HepG2 (cell line): ENCODE results near the gene GNAI2. TPM values are rescaled to one million over a fixed set of nuclear protein-coding genes. Genes with fewer than 3 reads are reported as not detected.

Experiments
- ARNT2 ChIP-seq: sonication (generic); formaldehyde crosslinking; IDR thresholded peaks from 2 replicates; pipeline ENCODE4 v1.8.0; 2022; ENCODE audit warnings: mild to moderate bottlenecking, low read depth, missing genetic modification reagents, moderate library complexity
- ATF7 ChIP-seq, 2 experiments: fragments of 450-650 bp in 1 of 2; sonication (generic) in 1 of 2; formaldehyde crosslinking in 1 of 2; IDR thresholded peaks; 2 replicates each; pipeline versions ENCODE4 v1.4.0 to v1.6.1; 2016 to 2020; ENCODE audit warnings: antibody characterized with exemption in 1 of 2, mild to moderate bottlenecking in 1 of 2, missing genetic modification reagents in 1 of 2
- BRCA1 ChIP-seq: sonication (generic); formaldehyde crosslinking; IDR thresholded peaks from 2 replicates; pipeline ENCODE4 v1.4.0; 2020; ENCODE audit warnings: missing genetic modification reagents
- CBX5 ChIP-seq: sonication (generic); formaldehyde crosslinking; IDR thresholded peaks from 2 replicates; pipeline ENCODE4 v1.4.0; 2020; ENCODE audit warnings: missing genetic modification reagents, borderline replicate concordance
- IRX3 ChIP-seq: sonication (generic); formaldehyde crosslinking; IDR thresholded peaks from 2 replicates; pipeline ENCODE4 v1.8.1; 2023; ENCODE audit warnings: mild to moderate bottlenecking, low read depth, missing genetic modification reagents, borderline replicate concordance
- KDM6A ChIP-seq: IDR thresholded peaks from 2 replicates; pipeline ENCODE4 v1.6.1; 2016; ENCODE audit warnings: low read depth
- PAX8 ChIP-seq: sonication (generic); formaldehyde crosslinking; IDR thresholded peaks from 2 replicates; pipeline ENCODE4 v1.8.0; 2022; ENCODE audit warnings: mild to moderate bottlenecking, missing genetic modification reagents, borderline replicate concordance
- RELA ChIP-seq: sonication (generic); formaldehyde crosslinking; IDR thresholded peaks from 2 replicates; pipeline ENCODE4 v1.4.0; 2020; ENCODE audit warnings: missing genetic modification reagents
- SP140L ChIP-seq: sonication (generic); formaldehyde crosslinking; IDR thresholded peaks from 2 replicates; pipeline ENCODE4 v1.4.0; 2020; ENCODE audit warnings: missing genetic modification reagents, borderline replicate concordance
- ZNF235 ChIP-seq: sonication (generic); formaldehyde crosslinking; IDR thresholded peaks from 2 replicates; pipeline ENCODE4 v1.8.1; 2023; ENCODE audit warnings: mild to moderate bottlenecking, missing genetic modification reagents, borderline replicate concordance
- ZNF331 ChIP-seq: sonication (generic); formaldehyde crosslinking; IDR thresholded peaks from 2 replicates; pipeline ENCODE4 v1.4.0; 2020; ENCODE audit warnings: missing genetic modification reagents
- ZNF484 ChIP-seq: sonication (generic); formaldehyde crosslinking; IDR thresholded peaks from 2 replicates; pipeline ENCODE4 v1.5.1; 2020; ENCODE audit warnings: mild to moderate bottlenecking, low read depth, missing genetic modification reagents, borderline replicate concordance
- ZNF761 ChIP-seq: sonication (generic); formaldehyde crosslinking; conservative IDR thresholded peaks from 2 replicates; pipeline ENCODE4 v1.4.0; 2020; ENCODE audit warnings: mild to moderate bottlenecking, missing genetic modification reagents
- ZNF777 ChIP-seq: sonication (generic); formaldehyde crosslinking; IDR thresholded peaks from 2 replicates; pipeline ENCODE4 v1.4.0; 2020; ENCODE audit warnings: missing genetic modification reagents
- ZNF780A ChIP-seq: sonication (generic); formaldehyde crosslinking; IDR thresholded peaks from 2 replicates; pipeline ENCODE4 v1.8.0; 2022; ENCODE audit warnings: mild to moderate bottlenecking, missing genetic modification reagents, moderate library complexity
- polyA plus RNA-seq, 8 experiments: library from polyadenylated mRNA; depleted of rRNA in 3 of 8; stranded (reverse) in 7 of 8; unstranded in 1 of 8; fragments of >200 nt; fragmentation: Illumina TruSeq in 4 of 8; extraction: Trizol in 4 of 8; gene quantifications; 2 replicates each; pipeline versions ENCODE4 v1.2.1 to v1.2.3, GENCODE V29; 2011 to 2016; ENCODE audit warnings: low read depth in 4 of 8, missing spikeins in 1 of 8, mixed read lengths in 1 of 8; ENCODE audit not compliant: insufficient read depth in 1 of 8
- total RNA-seq, 5 experiments: library from RNA; depleted of rRNA; stranded (reverse); fragments of >200 nt; fragmentation: Illumina TruSeq; extraction: Trizol; gene quantifications; 2 replicates each; pipeline ENCODE4 v1.2.3, GENCODE V29; 2016; ENCODE audit warnings: low read depth in 1 of 5
- TF ChIP-seq, protein P1 (sequence below): sonication (generic); formaldehyde crosslinking; IDR thresholded peaks from 2 replicates; pipeline ENCODE4 v1.4.0; 2020; ENCODE audit warnings: missing genetic modification reagents
- TF ChIP-seq, protein P2 (sequence below): sonication (generic); formaldehyde crosslinking; IDR thresholded peaks from 2 replicates; pipeline ENCODE4 v1.8.1; 2022; ENCODE audit warnings: low read depth, mild to moderate bottlenecking, missing genetic modification reagents
- TF ChIP-seq, protein P3 (sequence below): sonication (generic); formaldehyde crosslinking; IDR thresholded peaks from 2 replicates; pipeline ENCODE4 v1.5.1; 2020; ENCODE audit warnings: missing genetic modification reagents, mild to moderate bottlenecking, borderline replicate concordance
- TF ChIP-seq, protein P4 (sequence below): sonication (generic); formaldehyde crosslinking; IDR thresholded peaks from 2 replicates; pipeline ENCODE4 v1.5.0; 2020; ENCODE audit warnings: mild to moderate bottlenecking, low read depth, missing genetic modification reagents, borderline replicate concordance

Gene GNAI2
- total and polyA plus RNA-seq, 2 of the 13 experiments (the other 11 are each of a cell fraction or from before 2014, with no cell fraction given): 51.1 to 66.2 TPM

DNA sequence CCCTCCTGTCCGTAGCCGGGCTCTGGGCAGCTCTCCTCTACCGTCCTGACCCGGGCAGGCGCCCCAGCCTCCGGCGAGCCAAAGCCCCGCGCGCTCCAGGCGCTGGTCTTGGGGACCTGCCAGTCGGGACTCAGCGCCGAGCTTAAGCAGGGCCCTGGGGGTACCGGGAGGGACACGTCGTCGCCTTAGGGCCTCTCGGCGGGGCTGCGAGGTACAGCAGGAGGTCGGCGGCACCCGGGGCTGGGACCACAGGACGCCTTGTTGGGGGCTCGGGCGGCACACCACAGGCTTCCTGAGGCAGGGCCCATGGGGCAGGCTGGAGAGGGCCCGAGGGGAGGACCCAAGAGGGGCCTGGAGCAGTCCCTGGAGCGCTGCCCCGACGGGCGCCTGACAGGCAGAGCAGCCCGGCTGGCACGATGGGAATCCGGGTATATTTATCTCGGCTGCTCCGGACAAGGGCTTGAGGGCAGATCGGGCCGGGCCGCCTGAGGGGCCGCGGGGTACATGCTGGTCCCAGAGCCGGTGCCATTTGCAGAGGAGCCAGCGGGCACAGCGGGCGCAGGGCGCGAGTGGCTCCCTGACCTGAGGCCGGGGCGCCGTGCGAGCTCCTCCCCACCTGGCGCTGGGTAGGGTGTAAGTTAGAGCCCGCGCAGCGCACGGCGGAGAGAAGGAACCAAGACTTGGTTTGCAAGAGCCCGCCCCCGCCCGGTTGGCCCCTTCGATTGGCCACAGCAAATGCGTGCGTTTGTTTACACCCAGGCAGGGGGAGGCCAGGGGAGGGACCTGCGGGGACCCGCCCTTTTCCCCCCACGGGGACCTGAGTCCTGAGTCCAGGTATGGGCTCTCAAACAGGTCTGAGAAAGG is 30.4 kb upstream of the GNAI2 start (continued):
- TF ChIP-seq, protein P1, sequence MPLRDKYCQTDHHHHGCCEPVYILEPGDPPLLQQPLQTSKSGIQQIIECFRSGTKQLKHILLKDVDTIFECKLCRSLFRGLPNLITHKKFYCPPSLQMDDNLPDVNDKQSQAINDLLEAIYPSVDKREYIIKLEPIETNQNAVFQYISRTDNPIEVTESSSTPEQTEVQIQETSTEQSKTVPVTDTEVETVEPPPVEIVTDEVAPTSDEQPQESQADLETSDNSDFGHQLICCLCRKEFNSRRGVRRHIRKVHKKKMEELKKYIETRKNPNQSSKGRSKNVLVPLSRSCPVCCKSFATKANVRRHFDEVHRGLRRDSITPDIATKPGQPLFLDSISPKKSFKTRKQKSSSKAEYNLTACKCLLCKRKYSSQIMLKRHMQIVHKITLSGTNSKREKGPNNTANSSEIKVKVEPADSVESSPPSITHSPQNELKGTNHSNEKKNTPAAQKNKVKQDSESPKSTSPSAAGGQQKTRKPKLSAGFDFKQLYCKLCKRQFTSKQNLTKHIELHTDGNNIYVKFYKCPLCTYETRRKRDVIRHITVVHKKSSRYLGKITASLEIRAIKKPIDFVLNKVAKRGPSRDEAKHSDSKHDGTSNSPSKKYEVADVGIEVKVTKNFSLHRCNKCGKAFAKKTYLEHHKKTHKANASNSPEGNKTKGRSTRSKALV (CRISPR knock-in tag): peak; percentile 55; the same call in 1 of the 2 replicates
- no peak for TF ChIP-seq ATF7 (IDR thresholded peaks at IDR 0.05)
- no peak for TF ChIP-seq ATF7 (CRISPR knock-in tag; IDR thresholded peaks at IDR 0.05)
- TF ChIP-seq, protein P2, sequence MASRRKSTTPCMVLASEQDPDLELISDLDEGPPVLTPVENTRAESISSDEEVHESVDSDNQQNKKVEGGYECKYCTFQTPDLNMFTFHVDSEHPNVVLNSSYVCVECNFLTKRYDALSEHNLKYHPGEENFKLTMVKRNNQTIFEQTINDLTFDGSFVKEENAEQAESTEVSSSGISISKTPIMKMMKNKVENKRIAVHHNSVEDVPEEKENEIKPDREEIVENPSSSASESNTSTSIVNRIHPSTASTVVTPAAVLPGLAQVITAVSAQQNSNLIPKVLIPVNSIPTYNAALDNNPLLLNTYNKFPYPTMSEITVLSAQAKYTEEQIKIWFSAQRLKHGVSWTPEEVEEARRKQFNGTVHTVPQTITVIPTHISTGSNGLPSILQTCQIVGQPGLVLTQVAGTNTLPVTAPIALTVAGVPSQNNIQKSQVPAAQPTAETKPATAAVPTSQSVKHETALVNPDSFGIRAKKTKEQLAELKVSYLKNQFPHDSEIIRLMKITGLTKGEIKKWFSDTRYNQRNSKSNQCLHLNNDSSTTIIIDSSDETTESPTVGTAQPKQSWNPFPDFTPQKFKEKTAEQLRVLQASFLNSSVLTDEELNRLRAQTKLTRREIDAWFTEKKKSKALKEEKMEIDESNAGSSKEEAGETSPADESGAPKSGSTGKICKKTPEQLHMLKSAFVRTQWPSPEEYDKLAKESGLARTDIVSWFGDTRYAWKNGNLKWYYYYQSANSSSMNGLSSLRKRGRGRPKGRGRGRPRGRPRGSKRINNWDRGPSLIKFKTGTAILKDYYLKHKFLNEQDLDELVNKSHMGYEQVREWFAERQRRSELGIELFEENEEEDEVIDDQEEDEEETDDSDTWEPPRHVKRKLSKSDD (CRISPR knock-in tag): no peak
- TF ChIP-seq SP140L (CRISPR knock-in tag): no peak
- TF ChIP-seq ZNF780A (CRISPR knock-in tag): no peak
- no peak for TF ChIP-seq BRCA1 (CRISPR knock-in tag)
- no peak for TF ChIP-seq ZNF235 (CRISPR knock-in tag)
- no peak for TF ChIP-seq ARNT2
- no peak for TF ChIP-seq KDM6A
- TF ChIP-seq ZNF331: no peak
- 0 out of 2 replicates have a peak, but pooled peaks have one; percentile 23 for TF ChIP-seq CBX5 (CRISPR knock-in tag)
- TF ChIP-seq IRX3 (CRISPR knock-in tag): no peak
- TF ChIP-seq ZNF761 (CRISPR knock-in tag): 0 out of 2 replicates have a peak, but pooled peaks have one; percentile 77
- no peak for TF ChIP-seq ZNF777
- no peak for TF ChIP-seq RELA
- TF ChIP-seq, protein P3, sequence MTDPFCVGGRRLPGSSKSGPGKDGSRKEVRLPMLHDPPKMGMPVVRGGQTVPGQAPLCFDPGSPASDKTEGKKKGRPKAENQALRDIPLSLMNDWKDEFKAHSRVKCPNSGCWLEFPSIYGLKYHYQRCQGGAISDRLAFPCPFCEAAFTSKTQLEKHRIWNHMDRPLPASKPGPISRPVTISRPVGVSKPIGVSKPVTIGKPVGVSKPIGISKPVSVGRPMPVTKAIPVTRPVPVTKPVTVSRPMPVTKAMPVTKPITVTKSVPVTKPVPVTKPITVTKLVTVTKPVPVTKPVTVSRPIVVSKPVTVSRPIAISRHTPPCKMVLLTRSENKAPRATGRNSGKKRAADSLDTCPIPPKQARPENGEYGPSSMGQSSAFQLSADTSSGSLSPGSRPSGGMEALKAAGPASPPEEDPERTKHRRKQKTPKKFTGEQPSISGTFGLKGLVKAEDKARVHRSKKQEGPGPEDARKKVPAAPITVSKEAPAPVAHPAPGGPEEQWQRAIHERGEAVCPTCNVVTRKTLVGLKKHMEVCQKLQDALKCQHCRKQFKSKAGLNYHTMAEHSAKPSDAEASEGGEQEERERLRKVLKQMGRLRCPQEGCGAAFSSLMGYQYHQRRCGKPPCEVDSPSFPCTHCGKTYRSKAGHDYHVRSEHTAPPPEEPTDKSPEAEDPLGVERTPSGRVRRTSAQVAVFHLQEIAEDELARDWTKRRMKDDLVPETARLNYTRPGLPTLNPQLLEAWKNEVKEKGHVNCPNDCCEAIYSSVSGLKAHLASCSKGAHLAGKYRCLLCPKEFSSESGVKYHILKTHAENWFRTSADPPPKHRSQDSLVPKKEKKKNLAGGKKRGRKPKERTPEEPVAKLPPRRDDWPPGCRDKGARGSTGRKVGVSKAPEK (CRISPR knock-in tag): no peak
- no peak for TF ChIP-seq ZNF484 (CRISPR knock-in tag)
- no peak for TF ChIP-seq PAX8 (CRISPR knock-in tag)
- TF ChIP-seq, protein P4, sequence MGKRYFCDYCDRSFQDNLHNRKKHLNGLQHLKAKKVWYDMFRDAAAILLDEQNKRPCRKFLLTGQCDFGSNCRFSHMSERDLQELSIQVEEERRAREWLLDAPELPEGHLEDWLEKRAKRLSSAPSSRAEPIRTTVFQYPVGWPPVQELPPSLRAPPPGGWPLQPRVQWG: no peak
